ENCODE measurements around the gene ZNF783.
"Not testable (repeated sequence)": the region's sequence is repeated elsewhere in the genome, so short reads cannot be mapped to it uniquely, and the experiment has no call there.

The ZNF783 gene

DNA sequence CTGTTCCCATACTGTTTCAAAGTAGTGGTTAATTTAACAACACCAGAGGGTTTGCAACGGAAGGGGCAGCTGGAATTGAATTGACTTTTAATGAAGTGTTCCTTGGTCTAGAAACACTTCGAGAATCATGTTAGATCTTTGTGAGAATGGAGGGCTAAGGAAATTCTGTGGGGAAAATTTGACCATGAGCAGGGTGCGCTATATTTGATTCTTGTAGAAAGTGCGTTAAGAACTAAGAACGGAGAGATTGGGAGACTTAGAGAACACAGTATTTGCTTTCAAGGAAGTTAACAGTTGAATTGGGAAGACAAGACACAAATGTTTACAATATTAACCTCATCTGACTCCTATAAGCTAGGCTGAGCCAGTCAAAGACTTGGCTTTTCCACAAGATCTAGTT, 21.4 kb upstream of the ZNF783 start:
- DNase-seq (ENCODE audit: low spot score): no peak

DNA sequence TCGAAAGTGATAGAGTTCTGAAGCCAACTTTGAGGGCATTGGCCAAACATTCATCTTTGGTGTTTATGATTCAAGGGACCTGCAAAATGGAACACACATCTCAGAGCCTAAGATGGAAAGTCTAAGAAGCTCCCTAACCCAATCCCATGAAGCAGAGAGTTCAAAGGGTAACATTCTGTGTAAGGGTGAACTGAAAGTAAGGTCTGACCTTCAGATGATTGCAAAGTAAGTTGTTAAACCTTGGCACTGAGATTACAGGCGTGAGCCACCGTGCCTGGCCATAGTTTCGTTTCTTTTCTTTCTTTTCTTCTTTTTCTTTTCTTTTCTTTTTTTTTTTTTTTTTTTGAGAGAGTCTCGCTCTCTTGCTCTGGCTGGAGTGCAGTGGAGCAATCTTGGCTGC, 20.3 kb upstream of the ZNF783 start:
- no peak for DNase-seq (ENCODE audit: low spot score)

DNA sequence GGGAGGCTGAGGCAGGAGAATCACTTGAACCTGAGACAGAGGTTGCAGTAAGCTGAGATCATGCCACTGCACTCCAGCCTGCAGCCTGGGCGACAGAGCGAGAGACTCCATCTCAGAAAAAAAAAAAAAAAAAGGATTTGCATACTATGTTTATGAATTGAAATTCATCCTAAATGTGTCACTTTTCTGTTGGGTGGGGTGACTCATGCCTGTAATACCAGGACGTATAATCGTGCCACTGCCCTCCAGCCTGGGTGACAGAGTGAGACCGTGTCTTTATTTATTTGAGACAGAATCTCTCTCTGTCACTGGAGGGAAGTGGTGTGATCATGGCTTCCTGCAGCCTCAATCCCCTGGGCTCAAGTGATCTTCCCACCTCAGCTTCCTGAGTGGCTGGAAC, 16.8 kb upstream of the ZNF783 start:
- no peak for DNase-seq (ENCODE audit: low spot score)

DNA sequence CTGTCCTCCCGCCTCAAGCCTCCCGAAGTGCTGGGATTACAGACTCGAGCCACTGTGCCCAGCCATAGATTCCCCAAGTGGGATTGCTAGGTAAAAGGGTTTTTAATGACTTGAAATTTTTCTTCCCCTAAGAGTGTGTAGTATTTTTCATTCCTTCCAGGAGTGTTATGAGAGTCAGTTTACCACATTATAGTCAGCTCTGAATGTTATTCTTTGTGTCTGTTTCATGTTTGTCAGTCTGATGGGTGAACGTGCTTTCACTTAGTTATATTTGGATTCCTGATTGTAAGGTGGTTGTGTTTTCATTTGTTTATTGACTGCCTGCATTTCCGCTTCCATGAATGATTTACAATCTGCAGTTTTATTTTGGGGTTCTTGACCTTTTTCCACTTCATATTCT, 16.3 kb upstream of the ZNF783 start:
- DNase-seq (ENCODE audit: low spot score): no peak

DNA sequence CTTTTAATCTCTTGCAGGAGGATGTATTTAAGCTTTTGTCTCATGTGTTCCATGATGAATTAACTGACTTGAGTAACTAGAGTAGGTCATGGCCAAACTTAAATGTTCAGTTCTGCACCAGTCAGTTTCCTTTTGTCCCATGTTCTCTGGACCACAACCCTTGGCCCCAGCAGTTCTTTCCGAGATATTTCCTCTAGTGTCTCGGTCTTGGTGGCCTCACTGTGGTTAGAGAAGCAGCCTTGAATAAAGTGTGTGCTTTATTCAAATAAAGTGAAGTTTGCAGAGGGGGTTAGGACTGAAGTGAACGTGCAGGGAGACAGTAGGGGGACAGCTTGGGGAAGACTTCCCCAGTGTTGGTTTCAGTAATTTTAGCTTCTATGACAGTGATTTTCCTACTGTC, 13.2 kb upstream of the ZNF783 start:
- no peak for DNase-seq (ENCODE audit: low spot score)

DNA sequence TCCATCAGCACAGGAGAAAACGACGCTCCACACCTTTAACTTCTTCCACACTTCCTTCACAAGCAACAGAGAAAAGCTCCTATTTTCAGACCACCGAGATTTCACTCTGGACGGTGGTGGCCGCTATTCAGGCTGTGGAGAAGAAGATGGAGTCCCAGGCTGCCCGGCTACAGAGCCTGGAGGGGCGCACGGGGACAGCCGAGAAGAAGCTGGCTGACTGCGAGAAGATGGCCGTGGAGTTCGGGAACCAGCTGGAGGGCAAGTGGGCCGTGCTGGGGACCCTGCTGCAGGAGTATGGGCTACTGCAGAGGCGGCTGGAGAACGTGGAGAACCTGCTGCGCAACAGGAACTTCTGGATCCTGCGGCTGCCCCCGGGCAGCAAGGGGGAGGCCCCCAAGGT, 11.8 kb upstream of the ZNF783 start:
- not testable (repeated sequence) for DNase-seq (ENCODE audit: low spot score)

DNA sequence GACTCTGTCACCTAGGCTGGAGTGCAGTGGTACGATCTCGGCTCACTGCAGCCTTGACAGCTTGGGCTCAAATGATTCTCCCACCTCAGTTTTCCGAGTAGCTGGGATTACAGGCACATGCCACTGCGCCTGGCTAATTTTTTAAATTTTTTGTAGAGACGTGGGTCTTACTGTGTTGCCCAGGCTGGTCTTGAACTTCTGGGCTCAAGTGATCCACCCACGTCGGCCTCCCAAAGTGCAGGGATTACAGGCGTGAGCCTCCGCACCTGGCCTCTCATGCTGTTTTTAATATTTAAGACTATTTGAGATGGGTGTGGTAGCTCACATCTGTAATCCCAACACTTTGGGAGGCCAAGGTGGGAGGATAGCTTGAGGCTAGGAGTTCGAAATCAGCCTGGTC, 10.5 kb upstream of the ZNF783 start:
- DNase-seq (ENCODE audit: low spot score): not testable (repeated sequence)

DNA sequence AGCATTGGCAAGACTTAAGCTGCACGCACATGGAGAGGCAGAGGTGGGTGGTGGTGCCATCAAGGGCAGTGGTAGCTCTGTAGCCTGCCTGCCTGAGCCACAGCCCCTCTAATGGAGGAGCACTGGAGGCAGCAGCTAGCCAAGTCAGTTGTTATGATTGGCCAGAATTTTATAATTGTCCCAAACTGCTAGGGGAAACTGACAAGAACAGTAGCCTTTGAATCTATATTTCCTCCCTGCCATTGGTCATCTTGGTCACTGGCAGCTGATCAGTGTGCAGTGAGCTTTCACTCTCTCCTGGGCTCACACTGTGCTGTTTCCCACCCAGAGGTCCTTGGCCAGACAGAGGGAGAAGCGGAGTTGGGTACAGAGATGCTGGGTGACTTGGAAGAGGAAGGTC, 9.6 kb upstream of the ZNF783 start:
- no peak for DNase-seq (ENCODE audit: low spot score)

DNA sequence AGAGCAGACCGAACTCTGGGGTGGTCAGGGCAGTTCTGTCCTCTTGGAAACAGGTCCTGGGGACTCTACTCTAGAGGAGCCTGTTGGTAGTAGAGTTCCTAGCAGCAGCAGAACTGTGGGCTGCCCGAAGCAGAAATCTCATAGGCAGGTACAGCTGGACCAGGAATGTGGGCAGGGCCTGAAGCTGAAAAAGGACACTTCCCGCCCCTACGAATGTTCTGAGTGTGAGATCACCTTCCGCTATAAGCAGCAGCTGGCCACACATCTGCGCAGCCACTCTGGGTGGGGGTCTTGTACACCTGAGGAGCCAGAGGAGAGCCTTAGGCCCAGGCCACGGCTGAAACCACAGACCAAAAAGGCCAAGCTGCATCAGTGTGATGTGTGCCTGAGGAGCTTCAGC, 8.3 kb upstream of the ZNF783 start:
- DNase-seq (ENCODE audit: low spot score): no peak

DNA sequence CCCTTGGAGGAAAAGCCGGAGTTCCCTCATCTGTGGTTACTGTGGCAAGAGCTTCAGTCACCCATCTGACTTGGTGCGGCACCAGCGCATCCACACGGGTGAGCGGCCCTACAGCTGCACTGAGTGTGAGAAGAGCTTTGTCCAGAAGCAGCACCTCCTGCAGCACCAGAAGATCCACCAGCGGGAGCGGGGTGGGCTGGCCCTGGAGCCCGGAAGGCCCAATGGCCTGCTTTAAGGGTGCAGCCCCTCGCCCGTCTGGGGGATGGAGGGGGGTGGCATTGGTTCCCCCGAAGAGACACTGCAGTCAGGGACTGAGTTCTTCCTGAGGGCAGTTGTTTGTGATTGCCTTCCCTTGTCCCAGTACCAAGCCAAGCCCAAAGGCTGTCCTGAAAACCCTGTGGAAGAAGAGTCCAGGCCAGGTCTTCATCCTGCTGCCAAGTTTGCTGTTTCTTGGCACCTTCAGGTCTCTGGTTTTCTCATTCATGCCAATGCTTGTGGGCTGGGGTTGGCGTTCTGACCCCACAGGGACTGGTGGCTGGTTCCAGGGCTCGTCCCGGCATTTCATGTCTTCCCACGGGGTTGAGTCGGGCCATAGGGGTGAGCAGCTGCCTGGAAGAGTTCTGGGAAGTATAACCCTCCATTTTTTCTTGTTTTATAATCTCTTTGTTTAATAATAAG, 7.7 kb upstream of the ZNF783 start:
- no peak for DNase-seq (ENCODE audit: low spot score)

DNA sequence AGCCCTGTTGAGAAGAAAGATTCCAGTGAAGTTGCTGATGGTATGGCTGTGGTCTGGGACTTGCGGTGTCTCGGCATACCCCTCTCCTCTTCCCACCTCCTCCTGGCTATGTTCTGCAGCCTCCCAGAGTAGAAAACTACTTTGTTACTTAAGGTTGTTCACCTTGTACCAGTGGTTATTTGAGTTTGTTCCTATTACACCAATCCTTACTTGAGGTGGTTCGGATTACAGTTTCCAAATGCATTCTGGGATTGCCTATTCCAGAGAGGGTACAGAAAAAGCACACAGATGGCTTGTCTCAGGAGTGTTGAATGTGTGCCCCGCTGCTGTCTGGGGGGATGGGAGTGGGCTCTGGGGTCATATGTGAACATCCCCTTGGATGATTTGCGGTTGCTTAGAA, 6.8 kb upstream of the ZNF783 start:
- DNase-seq (ENCODE audit: low spot score): no peak

DNA sequence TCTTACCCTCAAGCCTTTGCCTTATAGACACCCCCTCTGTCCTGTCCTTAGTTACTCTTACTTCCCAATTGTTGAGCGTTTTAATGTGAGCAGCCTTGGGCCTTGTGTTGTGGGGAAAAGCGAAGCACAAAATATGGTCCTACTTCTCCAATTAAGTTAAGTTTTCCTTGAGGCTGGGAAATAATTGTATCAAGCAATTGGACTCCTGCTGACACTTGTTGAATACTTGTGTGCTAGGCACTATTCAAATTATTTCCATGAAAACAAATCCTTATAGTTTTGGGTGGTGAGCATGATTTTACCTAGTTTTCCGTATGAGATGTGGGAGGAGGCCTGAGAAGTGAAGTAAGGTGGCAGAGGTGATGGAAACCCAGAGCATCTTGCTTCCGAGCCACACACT, 5.4 kb upstream of the ZNF783 start:
- DNase-seq (ENCODE audit: low spot score): no peak

DNA sequence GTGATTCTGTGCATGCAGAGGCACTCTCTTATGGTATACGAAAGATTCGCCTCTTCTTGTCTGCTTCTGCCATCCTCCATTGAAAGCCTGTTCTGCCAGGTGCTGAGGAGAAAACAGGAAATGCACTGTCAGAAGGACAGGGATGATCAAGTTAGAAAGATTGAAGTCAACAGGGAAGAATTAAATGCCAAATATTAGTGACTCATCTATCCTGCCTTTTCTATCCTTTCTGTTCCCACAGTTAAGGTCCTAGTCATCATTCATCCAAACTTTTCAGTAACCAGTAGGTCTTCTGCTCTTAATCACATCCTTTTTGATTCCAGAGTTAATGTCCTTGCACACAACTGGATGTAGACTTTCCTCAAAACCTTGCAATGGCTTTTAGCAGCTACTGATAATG, 4.8 kb upstream of the ZNF783 start:
- DNase-seq (ENCODE audit: low spot score): no peak

DNA sequence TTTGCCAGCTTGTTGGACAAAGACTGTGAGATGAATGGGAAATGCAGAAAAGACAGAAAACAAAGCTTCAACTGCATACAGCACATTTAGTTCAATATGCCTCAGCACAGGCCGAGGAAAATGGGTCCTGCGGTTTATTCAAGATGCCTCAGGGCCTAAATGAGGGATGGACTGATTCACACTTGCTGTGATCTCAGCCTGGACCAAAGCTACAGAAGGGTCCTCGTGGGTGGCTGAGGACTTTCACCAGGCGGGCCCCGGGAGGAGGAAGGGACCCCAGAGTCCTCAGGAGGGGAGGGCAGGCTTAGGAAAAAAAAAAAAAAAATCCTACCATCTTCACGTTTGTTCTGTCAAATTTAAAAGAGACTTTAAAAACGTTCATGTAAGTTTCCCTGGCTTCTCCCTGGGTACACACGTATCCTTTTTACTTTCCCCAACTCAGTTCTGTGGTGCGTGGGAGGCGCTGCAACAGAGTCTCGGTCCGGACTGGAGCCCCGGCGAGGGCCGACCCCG, 624 bp upstream of the ZNF783 start:
- DNase-seq (ENCODE audit: low spot score): no peak

DNA sequence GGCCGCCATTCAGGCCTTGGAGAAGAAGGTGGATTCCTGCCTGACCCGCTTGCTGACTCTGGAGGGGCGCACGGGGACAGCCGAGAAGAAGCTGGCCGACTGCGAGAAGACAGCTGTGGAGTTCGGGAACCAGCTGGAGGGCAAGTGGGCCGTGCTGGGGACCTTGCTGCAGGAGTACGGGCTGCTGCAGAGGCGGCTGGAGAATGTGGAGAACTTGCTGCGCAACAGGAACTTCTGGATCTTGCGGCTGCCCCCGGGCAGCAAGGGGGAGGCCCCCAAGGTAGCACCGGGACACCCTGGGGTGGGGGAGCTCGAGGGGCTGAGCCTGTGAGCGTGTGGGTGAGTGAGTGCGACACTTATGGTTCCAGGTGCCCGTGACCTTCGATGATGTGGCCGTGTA, 4.5 kb downstream of the ZNF783 start:
- DNase-seq (ENCODE audit: low spot score): no peak

DNA sequence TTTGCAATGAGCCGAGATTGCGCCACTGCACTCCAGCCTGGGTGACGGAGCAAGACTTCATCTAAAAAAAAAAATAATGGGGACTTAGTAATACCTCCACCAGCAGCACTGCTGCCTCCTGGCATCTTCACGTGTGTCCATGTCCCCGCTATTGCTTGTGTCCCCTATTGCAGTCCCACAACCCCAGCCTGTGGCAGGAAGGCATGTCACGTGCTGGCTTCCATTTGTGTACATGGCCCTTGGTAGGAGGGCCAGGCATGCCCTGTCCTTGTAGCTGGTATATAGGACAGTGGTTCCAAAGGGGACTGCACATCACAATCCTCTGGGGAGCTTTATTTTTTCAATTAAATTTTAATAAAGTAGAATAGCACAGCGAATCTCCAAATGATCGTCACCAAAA, 5.7 kb downstream of the ZNF783 start:
- DNase-seq (ENCODE audit: low spot score): no peak

DNA sequence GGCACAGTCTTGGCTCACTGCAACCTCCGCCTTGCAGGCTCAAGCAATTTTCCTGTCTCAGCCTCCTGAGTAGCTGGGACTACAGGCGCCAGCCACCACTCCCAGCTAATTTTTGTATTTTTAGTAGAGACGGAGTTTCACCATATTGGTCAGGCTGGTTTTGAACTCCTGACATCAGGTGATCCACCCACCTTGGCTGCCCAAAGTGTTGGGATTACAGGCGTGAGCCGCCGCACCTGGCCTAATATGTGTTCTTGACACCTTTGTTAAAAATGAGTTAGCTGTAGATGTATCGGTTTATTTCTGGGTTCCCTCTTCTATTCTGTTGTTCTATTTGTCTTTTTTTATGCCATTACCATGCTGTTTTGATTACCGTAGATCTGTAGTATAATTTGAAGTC, 12.4 kb downstream of the ZNF783 start:
- not testable (repeated sequence) for DNase-seq (ENCODE audit: low spot score)

DNA sequence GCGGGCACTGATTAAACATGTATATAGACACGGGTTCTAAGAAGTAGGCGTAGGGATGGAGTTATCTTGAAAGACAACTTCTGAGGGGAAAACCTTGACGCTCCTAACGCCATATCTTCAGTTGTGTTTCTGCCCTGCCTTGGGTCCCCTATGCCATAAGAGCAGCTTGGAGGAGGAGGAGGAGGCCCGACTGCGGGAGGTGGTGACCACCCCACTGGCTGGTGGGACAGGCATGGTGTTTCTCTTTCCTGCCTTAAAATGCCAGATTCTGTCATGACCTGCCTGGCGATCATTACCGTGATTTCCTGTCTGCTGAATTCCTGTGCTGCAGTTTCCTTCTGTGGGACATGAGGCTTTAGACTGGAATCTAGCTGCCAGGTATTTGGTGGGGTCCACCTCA, 15.9 kb downstream of the ZNF783 start:
- DNase-seq (ENCODE audit: low spot score): no peak

DNA sequence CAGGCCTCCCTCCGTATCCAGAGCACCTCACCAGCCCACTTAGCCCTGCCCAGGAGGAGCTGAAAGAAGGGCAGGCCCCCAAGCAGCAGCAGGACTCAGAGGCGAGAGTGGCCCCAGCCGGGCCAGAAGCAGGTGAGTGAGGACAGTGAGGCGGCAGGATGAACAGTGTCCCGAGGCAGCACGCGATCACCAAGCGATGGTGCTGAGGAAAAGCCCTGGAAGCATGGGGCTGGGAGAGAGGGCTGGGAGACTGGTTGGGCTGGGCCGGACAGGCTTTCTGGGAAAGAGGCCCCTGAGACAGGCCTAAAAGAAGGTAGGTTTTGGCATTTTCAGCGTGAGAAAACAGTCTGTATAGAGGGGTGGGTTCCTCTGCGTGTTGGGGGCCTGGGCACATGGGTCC, 16.4 kb downstream of the ZNF783 start:
- DNase-seq (ENCODE audit: low spot score): no peak

DNA sequence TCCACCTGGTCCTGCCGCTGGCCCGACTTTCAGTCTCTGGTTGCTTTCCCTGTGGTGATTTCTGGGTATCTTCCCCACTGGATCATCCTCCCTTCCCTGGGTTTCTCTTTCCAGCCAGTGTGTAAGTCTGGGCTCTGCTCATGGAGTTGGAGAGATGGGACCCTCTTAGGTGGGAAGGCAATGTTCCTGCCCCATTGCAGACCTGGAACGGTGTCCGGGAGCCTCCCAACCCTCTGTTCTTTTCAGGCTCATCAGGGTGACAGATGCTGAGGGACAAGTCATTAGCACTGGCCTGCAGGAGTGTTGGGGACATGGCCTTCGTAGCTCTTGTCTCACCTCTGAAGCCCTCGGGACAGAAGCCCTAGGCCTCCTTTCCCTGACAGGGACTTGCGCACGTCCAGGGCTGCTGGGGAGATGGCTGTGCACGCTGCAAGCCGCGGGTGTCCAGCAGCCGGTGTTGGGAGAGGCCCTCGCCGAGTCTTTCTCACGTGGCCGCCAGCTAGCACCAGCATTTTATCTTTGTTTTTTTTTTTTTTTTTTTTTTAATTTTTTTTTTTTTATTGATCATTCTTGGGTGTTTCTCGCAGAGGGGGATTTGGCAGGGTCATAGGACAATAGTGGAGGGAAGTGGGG, 17.2 kb downstream of the ZNF783 start:
- DNase-seq (ENCODE audit: low spot score): no peak

DNA sequence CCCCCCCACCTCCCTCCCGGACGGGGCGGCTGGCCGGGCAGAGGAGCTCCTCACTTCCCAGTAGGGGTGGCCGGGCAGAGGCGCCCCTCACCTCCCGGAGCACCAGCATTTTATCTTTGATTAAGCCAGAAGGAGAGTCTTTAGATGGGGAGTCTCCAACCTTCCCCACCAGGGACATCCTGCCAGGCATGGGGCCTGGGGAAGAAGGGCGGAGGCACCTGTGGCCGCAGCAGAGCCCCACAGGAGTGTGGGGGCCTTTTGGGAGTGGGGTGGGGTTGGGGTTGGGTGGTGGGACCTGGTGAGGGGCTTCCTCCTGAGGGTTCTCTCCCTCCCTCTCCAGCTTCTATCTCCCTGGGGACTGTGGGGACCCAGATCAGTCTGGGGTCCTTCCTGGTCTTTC, 18.2 kb downstream of the ZNF783 start:
- DNase-seq (ENCODE audit: low spot score): no peak

DNA sequence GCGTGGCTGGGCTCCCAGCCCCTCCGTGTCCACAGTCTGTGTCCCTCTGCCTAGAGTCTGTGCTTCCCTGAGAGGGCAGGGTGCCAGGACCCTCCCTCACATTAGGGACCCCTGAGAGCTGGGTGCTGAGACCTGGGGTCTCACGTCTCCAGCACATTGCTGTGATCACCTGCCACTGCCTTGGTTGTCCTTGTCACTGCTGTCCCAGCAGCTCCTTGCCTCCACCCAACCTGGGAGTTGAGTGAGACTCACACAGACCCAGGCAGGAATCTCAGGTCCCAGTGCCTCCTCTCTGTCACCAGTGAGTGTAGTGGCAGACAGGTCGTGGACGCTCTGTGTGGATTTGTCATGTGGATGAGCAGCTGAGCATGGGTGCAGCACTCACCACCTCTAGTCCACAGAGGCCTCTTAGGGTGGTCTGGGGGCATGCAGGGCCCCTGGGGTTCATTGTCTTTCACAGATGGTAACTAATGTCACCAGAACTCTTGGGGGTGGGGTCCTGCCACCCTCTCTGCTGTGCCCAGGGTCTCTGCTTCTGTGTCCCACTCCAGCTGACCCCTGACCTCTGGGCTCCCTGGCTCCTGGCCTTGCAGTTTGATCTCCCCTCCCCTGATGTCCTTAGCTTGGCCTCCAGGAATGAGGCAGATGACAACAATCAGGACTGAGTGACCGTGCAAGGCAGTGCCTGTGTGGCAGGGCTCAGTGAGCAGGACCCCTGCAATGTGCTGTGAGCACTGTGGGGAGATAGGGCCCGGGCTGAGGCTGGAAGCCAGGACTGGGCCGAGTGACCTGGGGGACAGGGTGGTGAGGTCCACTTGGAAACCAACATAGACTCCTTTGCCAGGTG, 18.9 kb downstream of the ZNF783 start:
- DNase-seq (ENCODE audit: low spot score): no peak

Data from hematopoietic multipotent progenitor cell treated with erythropoietin and hydrocortisone succinate and interleukin-3 and kit ligand, for 17 days (in vitro differentiated cells).